ENCODE results near the gene MT1F.
"Not testable (repeated sequence)": the region's sequence is repeated elsewhere in the genome, so short reads cannot be mapped to it uniquely, and the experiment has no call there.

Gene MT1F

GRCh38 chr16:56669005-56669839 lies 11.5 kb downstream of the MT1F start, which contains the start of gene MT1H:
TSS of gene MT1H (plus strand) at chr16:56669814. CDS start at chr16:56669885, 71 bp downstream.
- no peak for DNase-seq
- Mint-ChIP-seq H3K9me3 (no peaks in the 10 kb centered on the region), H3K36me3 (ENCODE audit: low read depth) (peaks cover 1% of the 10 kb centered on the region), H3K27ac (no peak within 1 kb of the TSS), H3K4me3 (no peak within 1 kb of the TSS), H3K4me1 (ENCODE audit: low read depth) (peaks cover 22% of the 10 kb centered on the region), H3K27me3 (peaks cover 73% of the 10 kb centered on the region)

DNA sequence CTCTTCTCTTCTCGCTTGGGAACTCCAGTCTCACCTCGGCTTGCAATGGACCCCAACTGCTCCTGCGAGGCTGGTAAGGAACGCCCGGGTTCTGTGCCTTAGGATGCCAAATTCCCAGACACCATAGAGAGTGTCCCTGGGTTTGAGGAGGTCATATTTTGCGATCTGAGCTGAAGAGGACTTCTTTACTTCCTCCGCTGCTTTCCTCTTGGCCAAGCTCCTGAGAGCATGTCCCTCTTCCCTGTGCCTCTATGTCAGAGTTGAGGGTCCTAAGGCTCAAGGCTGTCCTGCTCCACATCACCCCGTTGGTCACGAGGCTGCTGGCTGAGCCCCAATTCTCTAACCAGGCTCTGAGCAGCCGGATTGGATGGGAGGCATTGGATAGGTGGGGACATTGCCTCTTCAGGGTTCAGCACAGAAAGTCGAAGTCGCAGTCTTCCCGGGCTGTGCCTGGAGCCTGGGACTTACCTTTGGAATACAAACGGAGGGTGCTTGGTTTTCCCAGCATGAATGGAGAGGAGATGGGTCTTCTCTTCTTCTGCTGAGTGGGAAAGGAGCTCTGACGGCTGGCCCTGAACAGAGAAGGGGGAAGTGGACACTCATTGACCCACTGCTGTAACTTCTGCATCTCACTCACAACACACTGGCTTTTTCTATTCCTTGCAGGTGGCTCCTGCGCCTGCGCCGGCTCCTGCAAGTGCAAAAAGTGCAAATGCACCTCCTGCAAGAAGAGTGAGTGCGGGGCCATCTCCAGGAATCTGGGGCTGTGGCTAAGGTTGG lies 12.3 kb downstream of the MT1F start:
- peaks cover 23% of the 10 kb centered on the region for H3K4me1 Mint-ChIP-seq (ENCODE audit: low read depth)
- peaks cover 1% of the 10 kb centered on the region for H3K36me3 Mint-ChIP-seq (ENCODE audit: low read depth)
- peaks cover 78% of the 10 kb centered on the region for H3K27me3 Mint-ChIP-seq
- H3K27ac Mint-ChIP-seq = no peak overlapping the region
- no peak overlapping the region for H3K4me3 Mint-ChIP-seq
- no peaks in the 10 kb centered on the region for H3K9me3 Mint-ChIP-seq
- DNase-seq = no peak

DNA sequence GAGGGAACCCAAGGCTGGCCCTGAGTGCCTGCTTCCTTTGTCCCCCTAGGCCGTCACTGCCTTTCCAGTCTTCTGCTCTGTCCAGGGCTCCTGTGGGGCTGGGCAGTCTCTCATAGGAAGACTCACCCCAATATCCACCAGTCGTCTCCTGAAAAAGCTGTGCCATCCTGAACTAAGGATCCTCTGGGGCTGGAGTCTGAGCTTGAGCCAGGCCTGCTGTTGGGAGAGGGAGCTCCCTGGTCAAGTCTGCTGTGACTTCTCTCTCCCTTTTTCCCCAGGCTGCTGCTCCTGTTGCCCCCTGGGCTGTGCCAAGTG lies 12.8 kb downstream of the MT1F start:
- DNase-seq = no peak
- Mint-ChIP-seq H3K9me3 (no peaks in the 10 kb centered on the region), H3K4me1 (ENCODE audit: low read depth) (peaks cover 28% of the 10 kb centered on the region), H3K27ac (no peak overlapping the region), H3K4me3 (no peak overlapping the region), H3K27me3 (peaks cover 84% of the 10 kb centered on the region), H3K36me3 (ENCODE audit: low read depth) (peaks cover 1% of the 10 kb centered on the region)

DNA sequence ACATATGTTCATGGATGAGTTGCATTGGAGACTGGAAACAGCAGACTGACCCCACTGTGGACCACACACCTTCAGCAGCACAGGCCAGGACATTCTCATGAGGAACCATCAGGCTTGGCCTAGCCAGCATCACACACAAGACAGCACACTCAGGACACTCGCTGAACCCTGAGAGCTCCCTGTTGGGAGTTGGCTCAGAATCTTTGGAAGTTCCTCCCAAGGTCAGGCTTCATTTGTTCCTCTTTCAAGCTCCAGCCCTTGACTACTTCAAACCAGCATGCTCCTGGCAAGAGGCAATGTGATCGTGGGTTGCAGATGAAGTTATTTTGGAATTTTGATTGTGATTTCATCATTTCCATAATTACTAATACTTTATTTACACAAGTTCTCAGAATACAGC lies 13.9 kb downstream of the MT1F start:
- not testable (repeated sequence) for DNase-seq; H3K9me3 Mint-ChIP-seq; H3K36me3 Mint-ChIP-seq (ENCODE audit: low read depth); H3K27ac Mint-ChIP-seq; H3K4me3 Mint-ChIP-seq
- Mint-ChIP-seq H3K4me1 (ENCODE audit: low read depth) (peaks cover 33% of the 10 kb centered on the region), H3K27me3 (peaks cover 79% of the 10 kb centered on the region)

- not testable (repeated sequence) for H3K36me3 Mint-ChIP-seq (ENCODE audit: low read depth); H3K27ac Mint-ChIP-seq; H3K4me3 Mint-ChIP-seq; DNase-seq; H3K9me3 Mint-ChIP-seq
- Mint-ChIP-seq H3K4me1 (ENCODE audit: low read depth) (peaks cover 33% of the 10 kb centered on the region), H3K27me3 (peaks cover 74% of the 10 kb centered on the region)
Observed at GRCh38 chr16:56672171-56672570, 14.4 kb downstream of the MT1F start.

GRCh38 chr16:56672761-56673536 lies 15.2 kb downstream of the MT1F start:
- Mint-ChIP-seq H3K9me3 (no peaks in the 10 kb centered on the region), H3K4me3 (no peak overlapping the region), H3K4me1 (ENCODE audit: low read depth) (peaks cover 30% of the 10 kb centered on the region), H3K36me3 (ENCODE audit: low read depth) (no peaks in the 10 kb centered on the region), H3K27ac (no peak overlapping the region), H3K27me3 (peaks cover 67% of the 10 kb centered on the region)
- DNase-seq = no peak

DNA sequence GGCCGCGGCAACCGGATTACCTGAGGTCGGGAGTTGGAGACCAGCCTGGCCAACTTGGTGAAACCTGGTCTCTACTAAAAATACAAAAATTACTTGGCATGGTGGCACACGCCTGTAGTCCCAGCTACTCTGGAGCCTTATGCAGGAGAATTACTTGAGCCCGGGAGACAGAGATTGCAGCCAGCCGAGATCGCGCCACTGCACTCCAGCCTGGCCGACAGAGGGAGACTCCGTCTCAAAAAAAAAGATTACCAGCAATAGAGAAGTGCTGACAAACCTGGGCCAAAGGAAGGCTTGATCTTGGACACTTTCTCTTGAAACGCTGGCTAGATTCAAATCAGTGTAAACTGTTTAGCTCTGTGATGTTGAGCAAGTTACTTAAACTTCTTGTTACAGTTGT lies 16.2 kb downstream of the MT1F start:
- Mint-ChIP-seq H3K27me3 (peaks cover 58% of the 10 kb centered on the region), H3K36me3 (ENCODE audit: low read depth) (no peaks in the 10 kb centered on the region), H3K4me1 (ENCODE audit: low read depth) (peaks cover 24% of the 10 kb centered on the region), H3K27ac (no peak overlapping the region), H3K9me3 (no peaks in the 10 kb centered on the region), H3K4me3 (no peak overlapping the region)
- no peak for DNase-seq

DNA sequence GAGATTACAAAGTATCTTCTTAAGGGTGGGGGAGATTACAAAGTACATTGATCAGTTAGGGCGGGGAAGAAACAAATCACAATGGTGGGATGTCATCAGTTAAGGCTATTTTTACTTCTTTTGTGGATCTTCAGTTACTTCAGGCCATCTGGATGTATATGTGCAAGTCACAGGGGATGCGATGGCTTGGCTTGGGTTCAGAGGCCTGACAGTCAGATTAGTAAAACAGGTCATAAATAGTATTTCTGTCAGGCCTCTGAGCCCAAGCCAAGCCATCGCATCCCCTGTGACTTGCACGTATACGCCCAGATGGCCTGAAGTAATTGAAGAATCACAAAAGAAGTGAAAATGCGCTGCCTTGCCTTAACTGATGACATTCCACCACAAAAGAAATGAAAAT lies 16.8 kb downstream of the MT1F start:
- H3K27ac Mint-ChIP-seq; H3K36me3 Mint-ChIP-seq (ENCODE audit: low read depth); H3K4me3 Mint-ChIP-seq; H3K9me3 Mint-ChIP-seq; DNase-seq: not testable (repeated sequence)
- peaks cover 52% of the 10 kb centered on the region for H3K27me3 Mint-ChIP-seq
- H3K4me1 Mint-ChIP-seq (ENCODE audit: low read depth) = peaks cover 19% of the 10 kb centered on the region

- Mint-ChIP-seq H3K36me3 (ENCODE audit: low read depth) (no peaks in the 10 kb centered on the region), H3K4me3 (peak overlapping the region; percentile 48), H3K9me3 (no peaks in the 10 kb centered on the region), H3K27me3 (peaks cover 40% of the 10 kb centered on the region), H3K4me1 (ENCODE audit: low read depth) (peaks cover 20% of the 10 kb centered on the region), H3K27ac (peak overlapping the region; percentile 30)
- DNase-seq = peak; percentile 74
Observed at GRCh38 chr16:56675685-56676210, 18.0 kb downstream of the MT1F start.

DNA sequence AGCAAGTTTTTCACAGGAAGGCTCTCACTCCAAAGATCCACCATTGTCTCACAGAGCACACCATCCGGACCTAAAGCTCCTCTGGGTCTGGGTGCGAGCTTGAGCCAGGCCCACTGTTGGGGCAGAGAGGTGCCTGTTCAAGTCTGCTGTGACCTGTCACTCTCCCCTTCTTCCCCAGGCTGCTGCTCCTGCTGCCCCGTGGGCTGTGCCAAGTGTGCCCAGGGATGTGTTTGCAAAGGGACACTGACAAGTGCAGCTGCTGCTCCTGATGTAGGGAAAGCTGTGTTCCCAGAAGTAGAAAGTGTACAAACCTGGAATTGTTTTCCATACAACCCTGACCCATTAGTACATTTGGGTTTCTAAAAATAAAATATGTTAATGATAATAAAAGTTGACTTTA lies 19.7 kb downstream of the MT1F start:
- Mint-ChIP-seq H3K4me1 (ENCODE audit: low read depth) (peaks cover 25% of the 10 kb centered on the region), H3K4me3 (no peak overlapping the region), H3K36me3 (ENCODE audit: low read depth) (peaks cover 2% of the 10 kb centered on the region), H3K27ac (no peak overlapping the region), H3K27me3 (peaks cover 24% of the 10 kb centered on the region), H3K9me3 (no peaks in the 10 kb centered on the region)
- DNase-seq = no peak

GRCh38 chr16:56679078-56679730 lies 21.4 kb downstream of the MT1F start:
- DNase-seq = no peak
- Mint-ChIP-seq H3K27me3 (peaks cover 12% of the 10 kb centered on the region), H3K9me3 (no peaks in the 10 kb centered on the region), H3K27ac (no peak overlapping the region), H3K4me3 (no peak overlapping the region), H3K4me1 (ENCODE audit: low read depth) (peaks cover 37% of the 10 kb centered on the region), H3K36me3 (ENCODE audit: low read depth) (peaks cover 13% of the 10 kb centered on the region)

DNA sequence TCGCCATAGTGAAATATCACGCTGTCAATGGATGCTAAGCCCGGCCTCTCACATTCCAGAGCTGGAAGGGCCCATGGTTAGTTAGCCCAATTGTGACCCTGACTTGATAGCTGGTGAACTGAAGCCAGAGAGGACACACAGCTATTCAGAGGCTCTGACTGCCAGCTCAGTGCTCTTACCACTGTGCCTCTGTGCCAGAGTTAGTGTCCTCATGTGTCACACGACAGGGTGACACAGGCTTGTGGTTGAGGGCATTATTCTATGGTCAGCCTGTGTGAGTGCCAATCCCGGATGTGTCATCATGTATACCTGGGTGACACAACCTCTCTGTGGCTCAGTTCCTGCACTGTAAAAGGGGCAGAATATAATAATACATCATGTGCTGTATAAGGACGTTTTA lies 22.1 kb downstream of the MT1F start:
- Mint-ChIP-seq H3K4me1 (ENCODE audit: low read depth) (peaks cover 39% of the 10 kb centered on the region), H3K4me3 (no peak overlapping the region), H3K36me3 (ENCODE audit: low read depth) (peaks cover 16% of the 10 kb centered on the region), H3K9me3 (no peaks in the 10 kb centered on the region), H3K27me3 (peaks cover 8% of the 10 kb centered on the region), H3K27ac (no peak overlapping the region)
- DNase-seq = no peak

DNA sequence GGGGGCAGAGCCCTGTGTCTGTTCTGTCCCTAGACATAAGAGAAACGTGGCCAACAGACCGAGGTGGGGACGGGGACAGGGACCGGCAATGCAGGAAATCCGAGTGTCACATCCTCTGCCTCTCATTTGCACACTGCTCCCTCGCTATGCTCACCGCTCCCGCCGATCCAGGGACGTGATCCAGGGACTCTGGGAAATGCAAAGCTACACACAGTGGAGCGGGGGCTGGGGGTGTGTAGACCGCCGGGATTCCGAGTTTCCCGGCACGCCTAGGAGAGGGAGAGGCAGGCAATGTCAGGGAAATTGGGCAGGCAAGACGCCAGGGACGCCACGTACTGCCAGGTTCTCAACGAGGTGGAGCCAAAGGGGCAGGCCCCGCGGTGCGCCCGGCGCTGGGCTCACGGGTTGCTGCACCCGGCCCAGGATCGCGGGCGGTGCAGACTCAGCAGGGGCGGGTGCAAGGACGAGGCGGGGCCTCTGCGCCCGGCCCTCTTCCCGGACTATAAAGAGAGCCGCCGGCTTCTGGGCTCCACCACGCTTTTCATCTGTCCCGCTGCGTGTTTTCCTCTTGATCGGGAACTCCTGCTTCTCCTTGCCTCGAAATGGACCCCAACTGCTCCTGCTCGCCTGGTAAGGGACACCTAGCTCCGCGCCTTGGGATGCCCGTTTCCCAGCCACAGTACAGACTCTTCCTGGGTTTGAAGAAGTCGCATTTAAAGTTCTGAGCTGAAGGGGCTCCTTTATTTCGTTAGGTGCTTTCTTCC lies 24.4 kb downstream of the MT1F start, which contains the start of gene MT1X:
Gene MT1X, plus strand, starts transcription at position 532 of the 764 bp plus-strand sequence. Its CDS starts 71 bp downstream, at position 603.
- H3K27me3 Mint-ChIP-seq = no peaks in the 10 kb centered on the region
- peak within 1 kb of the TSS; percentile 93 for H3K4me3 Mint-ChIP-seq
- peak within 1 kb of the TSS; percentile 94 for H3K27ac Mint-ChIP-seq
- H3K36me3 Mint-ChIP-seq (ENCODE audit: low read depth) = peaks cover 28% of the 10 kb centered on the region
- H3K9me3 Mint-ChIP-seq = peaks cover 2% of the 10 kb centered on the region
- peak; percentile 94 for DNase-seq
- peaks cover 29% of the 10 kb centered on the region for H3K4me1 Mint-ChIP-seq (ENCODE audit: low read depth)

All from activated T-cell treated with anti-CD3 and anti-CD28 coated beads, Interleukin-2, amount 50 U/mL, for 24 hours (primary cell).